IPS-18c (cell line): ENCODE results near the gene MRPL28.
"Not testable (repeated sequence)": the region's sequence is repeated elsewhere in the genome, so short reads cannot be mapped to it uniquely, and the experiment has no call there.

ENCODE experiments used
- H3K4me3 ChIP-seq: 2 replicates; pipeline ENCODE4 v1.7.0; 2013; ENCODE audit warnings: low read depth, mild to moderate bottlenecking, low read length, moderate library complexity; ENCODE audit not compliant: insufficient read depth
- H3K9me3 ChIP-seq: one replicate; pipeline ENCODE4 v1.6.1; 2013; ENCODE audit warnings: mild to moderate bottlenecking, low read length, moderate library complexity; ENCODE audit not compliant: control insufficient read depth, insufficient read depth

MRPL28 gene

GRCh38 chr16:353404-354290 lies 16.7 kb downstream of the MRPL28 start:
- peak overlapping the region; percentile 57 for H3K4me3 ChIP-seq

GRCh38 chr16:352547-353403 lies 17.6 kb downstream of the MRPL28 start, which contains the start of gene AXIN1:
AXIN1 (minus strand) TSS chr16:352723; CDS start chr16:347025, 5,698 bp downstream.
- Histone ChIP-seq H3K4me3 (peak within 1 kb of the TSS; percentile 69), H3K9me3 (no peaks in the 10 kb centered on the region)

More at GRCh38 chr16:353404-354290, 16.7 kb downstream of the MRPL28 start:
- H3K9me3 ChIP-seq = no peaks in the 10 kb centered on the region

GRCh38 chr16:351804-352520 lies 18.4 kb downstream of the MRPL28 start:
- Histone ChIP-seq H3K9me3 (no peaks in the 10 kb centered on the region), H3K4me3 (peak overlapping the region; percentile 69)

DNA sequence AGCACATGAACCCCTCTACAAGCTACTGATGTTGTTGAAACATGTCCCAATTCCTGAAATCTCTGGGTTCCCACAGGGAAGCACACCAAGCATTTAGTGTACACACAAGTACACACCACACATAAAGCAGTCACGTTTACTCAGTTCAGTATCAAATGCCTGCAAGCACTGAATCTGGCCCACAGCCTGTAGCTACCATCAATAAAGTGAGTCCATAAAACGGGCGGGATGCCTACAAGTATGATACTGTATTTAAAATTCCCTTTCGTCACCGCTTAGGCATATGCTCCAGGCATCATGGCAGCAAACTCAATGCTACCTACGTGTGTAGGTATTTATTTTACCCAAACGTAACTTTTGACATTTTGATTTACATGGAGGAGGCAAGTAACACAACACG lies 20.1 kb downstream of the MRPL28 start:
- no peak overlapping the region for H3K4me3 ChIP-seq
- H3K9me3 ChIP-seq = no peaks in the 10 kb centered on the region

DNA sequence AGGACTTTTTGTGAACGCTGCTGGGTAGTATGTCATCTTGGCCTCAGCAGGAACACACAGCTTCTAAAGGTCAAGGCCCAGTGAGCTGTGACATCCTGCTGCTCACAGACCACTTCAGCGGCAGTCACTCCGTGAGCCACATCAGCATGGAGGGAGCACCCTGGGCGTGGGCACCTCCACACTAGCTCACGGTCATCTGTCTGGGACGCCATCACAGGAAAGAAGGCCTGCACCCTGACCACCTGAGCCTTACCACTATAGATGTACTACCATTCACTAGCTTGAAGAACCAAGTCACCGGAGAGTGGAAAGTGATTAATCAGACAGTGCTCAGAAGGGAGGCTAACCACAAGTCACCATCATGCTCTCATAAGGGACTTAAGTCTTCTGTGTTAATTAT lies 21.1 kb downstream of the MRPL28 start:
- Histone ChIP-seq H3K4me3 (no peak overlapping the region), H3K9me3 (no peaks in the 10 kb centered on the region)

- H3K4me3 ChIP-seq, H3K9me3 ChIP-seq: not testable (repeated sequence)
These were observed 21.8 kb downstream of the MRPL28 start for GRCh38 chr16:348495-348894.

- Histone ChIP-seq H3K9me3 (peaks cover 2% of the 10 kb centered on the region), H3K4me3 (no peak overlapping the region)
These were observed 23.1 kb downstream of the MRPL28 start for GRCh38 chr16:347203-347602.

DNA sequence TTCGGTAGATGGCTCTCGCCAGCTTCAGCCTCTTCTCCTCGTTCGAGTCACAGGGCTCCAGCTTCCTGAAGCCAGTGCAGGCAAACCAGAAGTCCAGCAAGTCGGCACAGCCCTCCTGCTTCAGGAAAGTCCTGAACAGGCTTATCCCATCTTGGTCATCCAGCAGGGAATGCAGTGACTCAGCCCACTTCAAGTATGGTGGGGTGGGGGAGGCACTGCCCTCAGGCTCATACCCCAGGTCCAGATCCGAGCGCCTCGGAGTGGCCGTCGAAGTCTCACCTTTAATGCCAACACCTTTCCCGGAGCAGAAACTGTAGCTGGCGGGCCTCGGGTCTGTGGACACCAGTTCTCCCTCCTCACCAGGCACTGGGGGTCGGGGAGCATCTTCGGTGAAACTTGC lies 23.8 kb downstream of the MRPL28 start:
- no peak overlapping the region for H3K4me3 ChIP-seq
- H3K9me3 ChIP-seq = peaks cover 2% of the 10 kb centered on the region

DNA sequence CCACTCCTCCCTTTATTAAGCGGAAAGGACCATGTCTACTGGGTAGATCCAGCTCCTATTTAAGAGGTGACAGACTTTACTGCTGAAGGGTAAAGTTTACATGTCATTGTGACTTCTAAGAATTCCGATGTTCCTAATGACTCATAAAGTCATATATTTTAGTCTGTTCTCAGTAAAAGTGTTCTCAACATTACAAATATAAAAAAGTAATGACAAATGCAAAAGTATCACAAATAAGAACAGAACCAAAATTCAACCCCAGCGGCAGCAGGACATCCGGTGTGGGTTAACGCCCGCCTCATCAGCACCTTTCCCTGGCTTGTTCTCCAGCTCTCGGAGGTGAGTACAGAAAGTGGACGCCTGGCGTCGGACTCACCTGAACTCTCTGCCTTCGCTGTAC lies 24.6 kb downstream of the MRPL28 start:
- Histone ChIP-seq H3K4me3 (no peak overlapping the region), H3K9me3 (peaks cover 2% of the 10 kb centered on the region)

- Histone ChIP-seq H3K4me3 (no peak overlapping the region), H3K9me3 (peaks cover 2% of the 10 kb centered on the region)
These were observed 27.7 kb downstream of the MRPL28 start for GRCh38 chr16:342455-343213.

DNA sequence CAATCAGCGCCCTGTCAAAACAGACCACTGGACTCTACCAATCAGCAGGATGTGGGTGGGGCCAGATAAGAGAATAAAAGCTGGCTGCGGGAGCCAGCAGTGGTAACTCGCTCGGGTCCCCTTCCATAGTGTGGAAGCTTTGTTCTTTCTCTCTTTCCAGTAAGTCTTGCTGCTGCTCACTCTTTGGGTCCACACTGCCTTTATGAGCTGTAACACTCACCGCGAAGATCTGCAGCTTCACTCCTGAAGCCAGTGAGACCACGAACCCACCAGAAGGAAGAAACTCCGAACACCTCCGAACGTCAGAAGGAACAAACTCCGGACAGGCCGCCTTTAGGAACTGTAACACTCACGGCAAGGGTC lies 28.4 kb downstream of the MRPL28 start:
- H3K9me3 ChIP-seq, H3K4me3 ChIP-seq: not testable (repeated sequence)

DNA sequence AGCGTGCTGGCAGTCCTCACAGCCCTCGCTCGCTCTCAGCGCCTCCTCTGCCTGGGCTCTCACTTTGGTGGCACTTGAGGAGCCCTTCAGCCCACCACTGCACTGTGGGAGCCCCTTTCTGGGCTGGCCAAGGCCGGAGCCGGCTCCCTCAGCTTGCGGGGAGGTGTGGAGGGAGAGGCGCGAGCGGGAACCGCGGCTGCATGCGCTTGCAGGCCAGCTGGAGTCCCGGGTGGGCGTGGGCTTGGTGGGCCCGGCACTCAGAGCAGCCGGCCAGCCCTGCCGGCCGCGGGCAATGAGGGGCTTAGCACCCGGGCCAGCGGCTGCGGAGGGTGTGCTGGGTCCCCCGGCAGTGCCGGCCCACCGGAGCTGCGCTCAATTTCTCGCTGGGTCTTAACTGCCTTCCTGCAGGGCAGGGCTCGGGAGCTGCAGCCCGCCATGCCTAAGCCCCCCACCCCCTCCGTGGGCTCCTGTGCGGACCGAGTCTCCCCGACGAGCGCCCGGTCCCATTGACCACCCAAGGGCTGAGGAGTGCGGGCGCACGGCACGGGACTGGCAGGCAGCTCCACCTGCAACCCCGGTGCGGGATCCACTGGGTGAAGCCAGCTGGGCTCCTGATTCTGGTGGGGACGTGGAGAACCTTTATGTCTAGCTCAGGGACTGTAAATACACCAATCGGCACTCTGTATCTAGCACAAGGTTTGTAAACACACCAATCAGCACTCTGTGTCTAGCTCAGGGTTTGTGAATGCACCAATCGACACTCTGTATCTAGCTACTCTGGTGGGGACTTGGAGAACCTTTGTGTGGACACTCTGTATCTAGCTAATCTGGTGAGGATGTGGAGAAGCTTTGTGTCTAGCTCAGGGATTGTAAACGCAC lies 29.0 kb downstream of the MRPL28 start:
- H3K9me3 ChIP-seq, H3K4me3 ChIP-seq: not testable (repeated sequence)

DNA sequence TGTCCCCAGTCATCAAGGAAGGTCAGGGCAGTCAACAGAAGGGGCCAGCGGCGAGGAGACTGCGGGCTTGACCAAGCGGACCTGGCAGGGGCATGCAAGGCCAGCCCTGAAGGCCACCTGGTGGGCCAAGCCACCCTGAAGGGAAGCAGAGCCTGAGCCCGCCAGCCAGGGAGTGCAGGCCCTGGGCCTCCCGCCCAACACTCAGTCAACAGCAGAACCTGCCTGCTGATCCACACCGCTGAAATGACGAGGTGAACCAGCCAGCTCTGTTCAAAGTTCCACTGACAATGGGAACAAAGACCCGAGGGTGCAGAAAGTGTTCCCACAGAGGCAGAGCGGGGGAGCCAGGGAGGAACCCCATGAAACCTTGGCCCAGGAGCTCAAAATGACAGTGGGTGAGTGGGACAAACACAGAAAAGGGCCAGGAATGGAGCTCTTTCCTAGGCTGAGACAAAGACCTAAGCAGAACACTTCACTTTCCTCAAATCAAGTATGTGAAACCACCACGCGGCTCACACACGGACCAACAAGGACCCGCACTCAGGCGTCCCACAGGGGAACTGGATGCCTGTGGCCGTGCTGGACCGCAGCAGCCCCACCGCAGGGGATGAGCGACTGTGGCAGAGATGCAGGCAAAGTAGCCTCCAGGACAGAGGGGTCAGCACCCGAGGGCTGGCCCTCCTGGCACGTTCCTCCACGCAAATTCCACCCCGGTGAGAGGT lies 29.8 kb downstream of the MRPL28 start:
- Histone ChIP-seq H3K4me3 (no peak overlapping the region), H3K9me3 (peaks cover 2% of the 10 kb centered on the region)

GRCh38 chr16:339680-340079 lies 30.7 kb downstream of the MRPL28 start:
- Histone ChIP-seq H3K9me3 (peaks cover 2% of the 10 kb centered on the region), H3K4me3 (no peak overlapping the region)

DNA sequence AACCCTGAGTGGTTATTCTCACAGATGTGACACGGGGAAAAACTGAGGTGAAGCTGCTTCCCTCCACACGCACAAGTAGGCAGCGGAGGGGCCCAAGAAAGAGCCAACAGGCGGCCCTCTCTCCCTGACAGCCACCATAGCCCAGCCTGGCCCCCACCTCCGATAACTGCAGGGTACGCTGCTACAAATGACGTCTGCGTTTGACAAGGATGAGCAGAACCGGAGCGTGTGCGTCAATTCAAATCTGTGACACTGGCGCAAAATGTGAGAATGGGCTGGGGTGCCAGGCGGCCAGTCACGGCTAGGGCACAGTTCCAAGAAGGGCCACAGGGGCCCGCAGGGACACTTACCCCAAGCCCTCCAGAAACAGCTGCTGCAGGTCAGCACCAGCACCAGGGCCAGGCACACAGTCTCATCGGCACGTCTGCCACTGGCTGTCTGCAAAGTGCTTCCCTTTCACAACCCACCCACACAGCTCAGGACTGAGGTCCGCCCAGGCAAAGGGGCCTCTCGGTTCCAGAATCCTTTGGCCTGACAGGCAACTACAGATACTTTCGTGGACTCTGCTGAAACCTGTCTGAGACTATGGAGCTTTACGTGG lies 32.3 kb downstream of the MRPL28 start:
- Histone ChIP-seq H3K4me3 (no peak overlapping the region), H3K9me3 (peaks cover 2% of the 10 kb centered on the region)
